Stimulated activated CD4-positive, alpha-beta T cell treated with anti-CD3 and anti-CD28 coated beads, Interleukin-4, amount 100 ng/mL, for 24 hours (primary cell): Measurements from ENCODE around the gene NOSTRIN.

Experiments
- DNase-seq: peaks from one replicate; pipeline ENCODE4 v3.0.0-alpha.2; 2020

NOSTRIN gene

GRCh38 chr2:168889635-168890005, 87.2 kb downstream of the NOSTRIN start:
- no peak for DNase-seq

GRCh38 chr2:168890006-168890782, 87.8 kb downstream of the NOSTRIN start, which contains the start of gene SPC25:
TSS of gene SPC25 (minus strand) at chr2:168890430. CDS start at chr2:168889519, 911 bp downstream.
- peak; percentile 88 for DNase-seq

- DNase-seq = no peak
Observed at GRCh38 chr2:168892327-168892726, 89.9 kb downstream of the NOSTRIN start.

GRCh38 chr2:168894101-168894500, 91.7 kb downstream of the NOSTRIN start:
- no peak for DNase-seq

GRCh38 chr2:168894720-168895119, 92.3 kb downstream of the NOSTRIN start:
- DNase-seq = no peak

GRCh38 chr2:168895771-168896170, 93.3 kb downstream of the NOSTRIN start:
- no peak for DNase-seq

- DNase-seq = no peak
Observed at GRCh38 chr2:168896783-168897182, 94.3 kb downstream of the NOSTRIN start.

- no peak for DNase-seq
Observed at GRCh38 chr2:168897449-168897848, 95.0 kb downstream of the NOSTRIN start.

- DNase-seq = no peak
Observed at GRCh38 chr2:168901003-168901402, 98.6 kb downstream of the NOSTRIN start, which contains the start of gene G6PC2. TSS of gene G6PC2 (plus strand) at chr2:168901291. CDS start at chr2:168901332, 41 bp downstream.

GRCh38 chr2:168903888-168904287, 101.5 kb downstream of the NOSTRIN start:
- DNase-seq = no peak

- DNase-seq = no peak
Observed at GRCh38 chr2:168904358-168904757, 101.9 kb downstream of the NOSTRIN start.

GRCh38 chr2:168907940-168908662, 105.7 kb downstream of the NOSTRIN start:
- no peak for DNase-seq

GRCh38 chr2:168910330-168910729, 107.9 kb downstream of the NOSTRIN start:
- DNase-seq = no peak

- no peak for DNase-seq
Observed at GRCh38 chr2:168912466-168912865, 110.0 kb downstream of the NOSTRIN start.

GRCh38 chr2:168912901-168913369, 110.5 kb downstream of the NOSTRIN start:
- DNase-seq = no peak

- DNase-seq = no peak
Observed at GRCh38 chr2:168913495-168913894, 111.1 kb downstream of the NOSTRIN start.
